GM21717 (cell line): ENCODE measurements around the gene TRAPPC13.
"Not testable (repeated sequence)": the region's sequence is repeated elsewhere in the genome, so short reads cannot be mapped to it uniquely, and the experiment has no call there.

Experiments used
- ATAC-seq: cut with Tn5 transposase; IDR thresholded peaks from one replicate; pipeline ENCODE4 v1.9.1; 2021; ENCODE audit warnings: mild to moderate bottlenecking, moderate library complexity; ENCODE audit not compliant: unreplicated experiment

TRAPPC13 gene

GRCh38 chr5:65674749-65675148 is 49.9 kb downstream of the TRAPPC13 start:
- no peak for ATAC-seq

GRCh38 chr5:65676056-65676455 is 51.2 kb downstream of the TRAPPC13 start:
- ATAC-seq, result not testable (repeated sequence)

DNA sequence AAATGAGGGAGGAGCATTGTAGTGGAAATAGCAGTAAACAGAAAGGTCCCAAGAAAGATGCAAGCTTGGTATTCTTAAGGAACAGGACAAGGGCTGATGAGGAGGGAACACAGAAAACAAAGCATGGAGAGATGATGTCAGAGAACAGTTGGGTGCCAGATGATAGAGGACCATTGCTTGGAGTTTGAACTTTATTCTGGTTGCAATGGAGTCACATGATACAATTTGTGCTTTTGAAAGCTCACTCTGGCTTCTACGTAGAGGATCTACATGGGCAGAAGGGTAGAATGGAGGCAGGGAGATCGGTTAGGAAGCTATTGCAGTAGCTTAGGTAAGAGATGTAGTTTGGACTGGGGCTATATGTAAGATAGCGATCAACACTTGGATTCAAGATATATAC is 57.3 kb downstream of the TRAPPC13 start:
- ATAC-seq, result no peak

DNA sequence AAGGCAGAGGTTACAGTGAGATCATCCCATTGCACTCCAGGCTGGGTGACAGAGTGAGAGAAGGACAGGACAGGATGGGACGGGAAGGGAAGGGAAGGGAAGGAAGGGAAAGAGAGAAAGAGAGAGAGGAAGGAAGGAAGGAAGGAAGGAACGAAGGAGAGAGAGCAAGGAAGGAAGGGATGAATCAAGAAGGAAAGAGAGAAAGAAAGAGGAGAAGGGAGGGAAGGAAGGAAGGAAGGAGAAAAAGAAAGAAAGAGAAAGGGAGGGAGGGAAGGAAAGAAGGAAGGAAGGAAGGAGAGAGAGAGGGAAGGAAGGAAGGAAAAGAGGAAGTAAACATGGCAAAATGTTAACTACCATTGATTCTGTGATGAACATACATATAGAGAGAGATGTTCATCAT is 68.3 kb downstream of the TRAPPC13 start:
- ATAC-seq, result no peak

DNA sequence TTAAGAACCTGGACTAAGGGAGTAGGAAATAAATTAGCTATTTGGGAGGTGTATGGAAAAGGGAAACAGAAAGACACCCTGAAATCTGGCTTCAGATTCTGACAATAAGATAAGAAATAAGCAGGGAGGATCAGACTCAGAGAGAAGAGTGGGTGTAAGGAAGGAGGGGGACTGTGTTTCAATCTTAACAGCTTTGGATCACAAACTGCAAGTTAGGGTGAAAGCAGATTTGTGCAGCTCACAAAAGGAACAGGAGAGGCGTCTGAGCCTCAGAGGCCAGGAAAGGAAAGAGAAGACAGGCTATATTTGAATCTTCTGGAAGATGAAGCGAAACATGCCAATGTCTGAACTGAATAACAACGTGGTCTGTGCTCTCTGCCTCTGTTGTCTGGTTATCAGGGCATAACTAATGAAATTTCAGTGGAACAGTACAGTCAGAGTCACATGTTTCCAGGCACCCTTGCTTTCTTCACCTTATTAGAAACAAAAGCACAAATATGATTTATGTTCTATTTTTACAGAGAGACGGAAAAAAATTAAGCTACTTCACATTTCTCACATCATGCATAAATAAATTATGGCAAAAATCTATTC is 70.4 kb downstream of the TRAPPC13 start:
- no peak for ATAC-seq

GRCh38 chr5:65695896-65696295 is 71.1 kb downstream of the TRAPPC13 start:
- ATAC-seq, result no peak

- no peak for ATAC-seq
Observed at GRCh38 chr5:65696892-65697291, 72.1 kb downstream of the TRAPPC13 start.

DNA sequence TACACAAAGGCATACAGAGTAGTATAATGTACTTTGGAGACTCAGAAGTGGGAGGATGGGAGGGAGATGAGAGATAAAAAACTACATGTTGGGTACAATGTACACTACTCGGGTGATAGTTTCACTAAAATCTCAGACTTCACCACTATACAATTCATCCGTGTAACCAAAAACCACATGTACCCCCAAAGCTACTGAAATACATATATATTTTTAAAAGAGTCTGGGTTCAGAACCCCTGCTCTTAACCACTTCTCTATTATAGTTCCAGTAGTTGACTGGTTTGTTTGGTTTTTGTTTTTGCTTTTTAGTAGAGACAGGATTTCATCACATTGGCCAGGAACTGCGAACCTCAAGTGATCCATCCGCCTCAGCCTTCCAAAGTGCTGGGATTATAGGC is 74.5 kb downstream of the TRAPPC13 start:
- no peak for ATAC-seq

- ATAC-seq, result no peak
Observed at GRCh38 chr5:65702036-65702435, 77.2 kb downstream of the TRAPPC13 start.

DNA sequence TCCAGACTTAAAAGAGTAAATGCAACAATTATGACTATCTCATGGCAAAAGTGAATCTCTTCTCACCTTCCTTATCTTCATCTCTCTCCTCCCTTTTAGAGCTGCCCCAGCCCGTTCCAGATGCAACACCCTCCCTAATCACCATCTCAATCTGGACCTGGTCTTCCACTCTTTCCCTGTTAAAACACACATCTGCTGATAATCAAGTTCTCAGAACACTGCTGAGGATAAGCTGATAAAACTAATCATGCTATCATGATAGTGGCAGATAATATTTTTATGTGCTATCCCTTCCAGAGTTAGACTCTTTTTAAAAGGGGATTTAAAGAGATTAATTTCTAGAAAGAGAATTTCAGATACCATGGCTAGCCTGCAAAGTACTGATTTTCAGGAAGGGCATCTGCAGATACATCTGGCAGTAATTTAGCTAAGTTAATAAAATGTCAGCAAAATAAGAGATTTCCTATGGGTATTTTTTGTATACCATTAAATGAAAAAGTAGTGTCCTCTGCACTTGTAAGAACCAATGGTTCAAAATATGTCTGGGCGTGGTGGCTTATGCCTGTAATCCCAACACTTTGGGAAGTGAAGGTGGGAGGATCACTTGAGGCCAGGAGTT is 79.9 kb downstream of the TRAPPC13 start:
- ATAC-seq, result no peak

GRCh38 chr5:65707663-65708062 is 82.8 kb downstream of the TRAPPC13 start:
- ATAC-seq, result no peak

GRCh38 chr5:65708145-65708544 is 83.3 kb downstream of the TRAPPC13 start:
- no peak for ATAC-seq
